H9 (cell line): Measurements from ENCODE around the gene SYNE2. TPM values are rescaled to one million over a fixed set of nuclear protein-coding genes. Genes with fewer than 3 reads are reported as not detected.

Experiments
- DNase-seq: peaks from one replicate; pipeline ENCODE4 v3.0.0-alpha.2; 2017
- H2AFZ ChIP-seq: one replicate; pipeline ENCODE4 v1.6.1; 2013; ENCODE audit warnings: mild to moderate bottlenecking, low read length, control low read depth, moderate library complexity
- H2AK5ac ChIP-seq: 2 replicates; pipeline ENCODE4 v1.6.1; 2013; ENCODE audit warnings: low read length, control low read depth, mixed read lengths; ENCODE audit not compliant: insufficient read length
- H2BK120ac ChIP-seq: one replicate; pipeline ENCODE4 v1.6.1; 2013; ENCODE audit warnings: low read depth, mild to moderate bottlenecking, low read length, control low read depth, inconsistent platforms; ENCODE audit not compliant: poor library complexity, severe bottlenecking
- H2BK12ac ChIP-seq: 2 replicates; pipeline ENCODE4 v1.6.1; 2013; ENCODE audit warnings: low read length, control low read depth, mixed read lengths, low read depth; ENCODE audit not compliant: insufficient read length
- H2BK15ac ChIP-seq: 2 replicates; pipeline ENCODE4 v1.6.1; 2013; ENCODE audit warnings: low read depth, low read length, control low read depth
- H2BK20ac ChIP-seq: one replicate; pipeline ENCODE4 v1.6.1; 2013; ENCODE audit warnings: low read depth, mild to moderate bottlenecking, low read length, control low read depth, inconsistent platforms; ENCODE audit not compliant: poor library complexity, severe bottlenecking
- H2BK5ac ChIP-seq: 2 replicates; pipeline ENCODE4 v1.6.1; 2013; ENCODE audit warnings: low read length, control low read depth, mixed read lengths; ENCODE audit not compliant: insufficient read length
- H3K14ac ChIP-seq: 2 replicates; pipeline ENCODE4 v1.6.1; 2013; ENCODE audit warnings: low read length, control low read depth; ENCODE audit not compliant: insufficient read depth
- H3K18ac ChIP-seq: 2 replicates; pipeline ENCODE4 v1.6.1; 2013; ENCODE audit warnings: low read depth, mild to moderate bottlenecking, mixed read lengths, low read length, control low read depth; ENCODE audit not compliant: insufficient read length
- H3K23ac ChIP-seq: 2 replicates; pipeline ENCODE4 v1.6.1; 2013; ENCODE audit warnings: low read length, control low read depth, mixed read lengths, low read depth; ENCODE audit not compliant: insufficient read length
- H3K23me2 ChIP-seq: 2 replicates; pipeline ENCODE4 v1.6.1; 2013; ENCODE audit warnings: low read depth, mild to moderate bottlenecking, mixed read lengths, low read length, control low read depth; ENCODE audit not compliant: insufficient read length, poor library complexity, severe bottlenecking
- H3K27ac ChIP-seq: 2 replicates; pipeline ENCODE4 v1.5.1; 2013; ENCODE audit warnings: low read length, control low read depth, mixed read lengths, low read depth; ENCODE audit not compliant: insufficient read length
- H3K27me3 ChIP-seq: 2 replicates; pipeline ENCODE4 v1.6.1; 2013; ENCODE audit warnings: low read length, control low read depth, inconsistent platforms; ENCODE audit not compliant: insufficient read depth
- H3K4ac ChIP-seq: 2 replicates; pipeline ENCODE4 v1.6.1; 2013; ENCODE audit warnings: low read depth, mild to moderate bottlenecking, control low read depth, inconsistent platforms, low read length, moderate library complexity
- H3K4me1 ChIP-seq: 2 replicates; pipeline ENCODE4 v1.6.1; 2013; ENCODE audit warnings: low read length, control low read depth, inconsistent platforms; ENCODE audit not compliant: insufficient read depth
- H3K4me2 ChIP-seq: 2 replicates; pipeline ENCODE4 v1.6.1; 2013; ENCODE audit warnings: low read length, control low read depth, mixed read lengths; ENCODE audit not compliant: insufficient read length, insufficient read depth
- H3K56ac ChIP-seq: 2 replicates; pipeline ENCODE4 v1.6.1; 2013; ENCODE audit warnings: low read depth, mild to moderate bottlenecking, mixed read lengths, low read length, control low read depth; ENCODE audit not compliant: insufficient read length
- H3K79me1 ChIP-seq: 2 replicates; pipeline ENCODE4 v1.6.1; 2013; ENCODE audit warnings: low read depth, mild to moderate bottlenecking, moderate library complexity, low read length, control low read depth, inconsistent platforms; ENCODE audit not compliant: insufficient read depth, poor library complexity, severe bottlenecking
- H3K79me2 ChIP-seq: 2 replicates; pipeline ENCODE4 v1.6.1; 2013; ENCODE audit warnings: low read length, control low read depth, inconsistent platforms; ENCODE audit not compliant: insufficient read depth
- H3K9ac ChIP-seq: 2 replicates; pipeline ENCODE4 v1.6.1; 2013; ENCODE audit warnings: low read length, control low read depth, mixed read lengths; ENCODE audit not compliant: insufficient read length; ENCODE audit errors: extremely low read depth
- H3K9me3 ChIP-seq: one replicate; pipeline ENCODE4 v1.6.1; 2013; ENCODE audit warnings: low read depth, low read length, inconsistent platforms; ENCODE audit not compliant: control insufficient read depth
- H3T11ph ChIP-seq: one replicate; pipeline ENCODE4 v1.6.1; 2013; ENCODE audit warnings: mild to moderate bottlenecking, low read length, control low read depth, inconsistent platforms
- H4K20me1 ChIP-seq: one replicate; pipeline ENCODE4 v1.6.1; 2013; ENCODE audit not compliant: control insufficient read depth, insufficient read length, insufficient read depth
- H4K5ac ChIP-seq: 2 replicates; pipeline ENCODE4 v1.6.1; 2013; ENCODE audit warnings: low read depth, mild to moderate bottlenecking, mixed read lengths, low read length, control low read depth; ENCODE audit not compliant: insufficient read length
- H4K8ac ChIP-seq: replicated peaks from 2 replicates; pipeline ENCODE4 v1.6.1; 2013; ENCODE audit warnings: low read length, control low read depth, mixed read lengths, low read depth; ENCODE audit not compliant: insufficient read length
- H4K91ac ChIP-seq: 2 replicates; pipeline ENCODE4 v1.6.1; 2013; ENCODE audit warnings: low read depth, mild to moderate bottlenecking, moderate library complexity, mixed read lengths, low read length, control low read depth; ENCODE audit not compliant: insufficient read length
- H3K27ac Mint-ChIP-seq, 3 experiments: 2 replicates in 2 of 3; 3 replicates in 1 of 3; pipeline ENCODE4 v1.8.0; 2020 to 2021; ENCODE audit warnings: mixed read lengths in 3 of 3, mild to moderate bottlenecking in 1 of 3, moderate library complexity in 1 of 3
- H3K27me3 Mint-ChIP-seq: 2 replicates; pipeline ENCODE4 v1.8.0; 2021; ENCODE audit warnings: low read depth, mild to moderate bottlenecking, moderate library complexity, mixed read lengths
- H3K36me3 Mint-ChIP-seq, 3 experiments: 2 replicates in 2 of 3; 3 replicates in 1 of 3; pipeline ENCODE4 v1.8.0; 2020 to 2021; ENCODE audit warnings: low read depth in 3 of 3, mixed read lengths in 3 of 3; ENCODE audit not compliant: insufficient read depth in 1 of 3
- H3K4me1 Mint-ChIP-seq, 2 experiments: 2 replicates each; pipeline ENCODE4 v1.8.0; 2020; ENCODE audit warnings: mixed read lengths in 2 of 2
- H3K4me3 Mint-ChIP-seq, 2 experiments: 2 replicates in 1 of 2; 3 replicates in 1 of 2; pipeline ENCODE4 v1.8.0; 2020 to 2021; ENCODE audit warnings: mild to moderate bottlenecking in 2 of 2, mixed read lengths in 2 of 2, moderate library complexity in 1 of 2
- H3K9me3 Mint-ChIP-seq, 2 experiments: 2 replicates in 1 of 2; 3 replicates in 1 of 2; pipeline ENCODE4 v1.8.0; 2020; ENCODE audit warnings: mild to moderate bottlenecking in 2 of 2, mixed read lengths in 2 of 2, moderate library complexity in 1 of 2
- CTCF ChIP-seq: fragments of 200-600 bp; sonication (generic); conservative IDR thresholded peaks from 3 replicates; pipeline ENCODE4 v1.8.0; 2021; ENCODE audit warnings: antibody characterized with exemption, mild to moderate bottlenecking
- WGBS: extraction: QIAGEN DNeasy Blood & Tissue Kit; methylation state at CpG from one replicate; pipeline ENCODE4 v1.1.7; 2013; ENCODE audit warnings: missing lambda C conversion rate, low lambda C conversion rate, mixed read lengths; ENCODE audit not compliant: insufficient read length; ENCODE audit errors: extremely low coverage; 5-methylcytosine and 5-hydroxymethylcytosine counted together
- total RNA-seq: library from RNA; stranded (reverse); gene quantifications from 2 replicates; pipeline ENCODE4 v1.2.1, GENCODE V29; 2021

Gene SYNE2
- total RNA-seq, 1 experiment from 2014 or later = 43.3 TPM

- H3K14ac ChIP-seq = peak overlapping the region; percentile 80; the same call in 1 of the 2 replicates
- no peaks in the 10 kb centered on the region for H3K9me3 ChIP-seq
- H4K20me1 ChIP-seq = peaks cover 3% of the 10 kb centered on the region
- no peak overlapping the region for H2BK12ac ChIP-seq
- no peaks in the 10 kb centered on the region for H3K79me2 ChIP-seq
- H3K9me3 Mint-ChIP-seq = no peaks in the 10 kb centered on the region
- no peak overlapping the region for H2BK15ac ChIP-seq
- no peak overlapping the region for H4K8ac ChIP-seq
- peak overlapping the region; percentile 65 to 96 (median 89) for H3K27ac Mint-ChIP-seq
- no peaks in the 10 kb centered on the region for H3K27me3 Mint-ChIP-seq
- peak overlapping the region; percentile 75 for H2BK120ac ChIP-seq
- H3K18ac ChIP-seq = peak overlapping the region; percentile 71
- TF ChIP-seq CTCF = no peak
- H3K56ac ChIP-seq = no peak overlapping the region
- no peak overlapping the region for H3K4me2 ChIP-seq
- no peak overlapping the region for H3K9ac ChIP-seq
- H2AFZ ChIP-seq = no peak overlapping the region
- no peak for DNase-seq
- peak overlapping the region in 1 of 2 experiments; percentile 6; a peak in 1 of 5 replicates for H3K4me3 Mint-ChIP-seq
- H3K23ac ChIP-seq = no peak overlapping the region
- H2AK5ac ChIP-seq = no peak overlapping the region
- no CpG with 5 or more reads among the region's 1 CpG for WGBS
- no peak overlapping the region for H2BK5ac ChIP-seq
- no peaks in the 10 kb centered on the region for H3K23me2 ChIP-seq
- no peaks in the 10 kb centered on the region for H3K79me1 ChIP-seq
- H4K5ac ChIP-seq = no peak overlapping the region
- H2BK20ac ChIP-seq = no peak overlapping the region
- no peak overlapping the region for H3K27ac ChIP-seq
- no peak overlapping the region for H3K4ac ChIP-seq
- peaks cover 6 to 19% (median 16%) of the 10 kb centered on the region in 3 experiments; a peak in 4 of 7 replicates for H3K36me3 Mint-ChIP-seq
- H3T11ph ChIP-seq = no peak overlapping the region
- no peak overlapping the region for H4K91ac ChIP-seq
- H3K4me1 ChIP-seq = no peaks in the 10 kb centered on the region; the same call in 1 of the 2 replicates
- no peaks in the 10 kb centered on the region for H3K27me3 ChIP-seq
- peaks cover 14 to 17% of the 10 kb centered on the region in 2 experiments for H3K4me1 Mint-ChIP-seq
Observed at GRCh38 chr14:64061115-64061514, 208.3 kb downstream of the SYNE2 start.
